Measurements from ENCODE around the gene AIG1.

AIG1 gene

GRCh38 chr6:143068001-143068400 is 7.3 kb downstream of the AIG1 start:
- TF ChIP-seq GATA2 (IDR thresholded peaks at IDR 0.05; ENCODE audit: low read depth, low read length) (no peak), GATA3 (IDR thresholded peaks at IDR 0.05; ENCODE audit: low read depth, low read length) (no peak)

DNA sequence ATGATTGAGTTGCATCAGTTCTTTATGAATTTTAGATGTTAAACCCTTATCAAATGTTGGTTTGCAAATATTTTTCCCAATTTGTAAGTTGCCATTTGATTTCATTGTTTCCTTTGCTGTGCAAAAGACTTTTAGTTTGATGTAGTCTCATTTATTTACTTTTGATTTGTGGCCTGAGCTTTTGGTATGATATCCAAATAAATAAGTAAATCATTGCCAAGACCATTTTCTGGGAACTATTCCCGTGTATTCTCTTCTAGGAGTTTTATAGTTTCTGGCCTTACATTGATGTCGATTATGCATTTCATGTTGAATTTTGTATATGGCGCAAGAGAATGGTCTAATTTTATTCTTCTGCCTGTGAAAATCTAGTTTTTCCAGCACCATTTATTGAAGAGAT is 13.4 kb downstream of the AIG1 start:
- no peak for TF ChIP-seq GATA2 (IDR thresholded peaks at IDR 0.05; ENCODE audit: low read depth, low read length)
- no peak for TF ChIP-seq GATA3 (IDR thresholded peaks at IDR 0.05; ENCODE audit: low read depth, low read length)

DNA sequence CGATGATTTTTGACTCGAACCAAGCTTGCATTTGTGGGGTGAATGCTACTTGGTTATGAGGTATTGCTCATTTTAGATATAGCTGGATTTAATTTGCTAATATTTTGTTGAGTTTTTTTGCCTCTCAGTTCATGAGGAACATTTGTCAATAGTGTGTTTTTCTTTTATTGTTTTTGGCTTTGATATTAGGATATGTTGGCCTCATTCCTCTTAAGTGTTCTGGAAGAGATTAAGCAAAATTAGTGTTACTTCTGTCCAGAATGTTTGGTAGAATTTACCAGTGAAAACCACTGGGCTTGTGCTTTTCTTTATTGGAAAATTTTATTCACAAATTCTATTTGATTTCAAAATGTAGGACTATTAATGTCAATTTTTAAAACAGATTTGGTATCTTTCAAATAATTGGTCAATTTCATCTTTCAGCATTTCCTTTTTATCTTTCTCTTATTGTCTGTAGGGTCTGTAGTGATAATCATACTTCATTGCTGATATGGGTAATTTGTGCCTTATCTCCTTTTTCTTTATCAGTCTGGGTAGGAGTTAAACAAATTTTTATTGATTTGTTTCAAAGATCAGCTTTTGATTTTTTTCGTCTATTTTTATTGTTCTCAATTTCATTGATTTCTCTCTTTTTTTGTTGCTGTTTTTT is 14.1 kb downstream of the AIG1 start:
- TF ChIP-seq GATA3 (IDR thresholded peaks at IDR 0.05; ENCODE audit: low read depth, low read length) (no peak), GATA2 (IDR thresholded peaks at IDR 0.05; ENCODE audit: low read depth, low read length) (no peak)

GRCh38 chr6:143078468-143079324 is 18.0 kb downstream of the AIG1 start:
- TF ChIP-seq GATA3 (IDR thresholded peaks at IDR 0.05; ENCODE audit: low read depth, low read length) (no peak), GATA2 (IDR thresholded peaks at IDR 0.05; ENCODE audit: low read depth, low read length) (no peak)

DNA sequence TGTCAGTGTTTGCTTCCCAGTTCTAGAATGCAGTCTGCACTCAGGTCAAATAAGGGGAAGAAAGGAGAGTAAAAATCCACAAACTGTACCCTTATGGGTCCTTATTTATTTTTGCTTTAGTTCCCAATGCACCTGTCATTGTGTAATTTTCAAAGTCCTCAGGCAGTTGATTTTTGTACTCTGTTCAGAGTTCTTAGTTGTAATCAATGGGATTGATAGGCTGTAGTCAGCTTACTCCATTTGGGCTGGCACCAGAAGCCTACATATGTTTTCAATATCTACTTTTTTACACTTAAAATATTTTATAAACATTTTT is 18.6 kb downstream of the AIG1 start:
- no peak for TF ChIP-seq GATA3 (IDR thresholded peaks at IDR 0.05; ENCODE audit: low read depth, low read length)
- TF ChIP-seq GATA2 (IDR thresholded peaks at IDR 0.05; ENCODE audit: low read depth, low read length) = no peak

- no peak for TF ChIP-seq GATA2 (IDR thresholded peaks at IDR 0.05; ENCODE audit: low read depth, low read length)
Observed at GRCh38 chr6:143087856-143088255, 27.2 kb downstream of the AIG1 start.

- TF ChIP-seq GATA2 (IDR thresholded peaks at IDR 0.05; ENCODE audit: low read depth, low read length) = no peak
- no peak for TF ChIP-seq GATA3 (IDR thresholded peaks at IDR 0.05; ENCODE audit: low read depth, low read length)
Observed at GRCh38 chr6:143090314-143091044, 29.8 kb downstream of the AIG1 start.

GRCh38 chr6:143092768-143093167 is 32.1 kb downstream of the AIG1 start:
- no peak for TF ChIP-seq GATA2 (IDR thresholded peaks at IDR 0.05; ENCODE audit: low read depth, low read length)
- no peak for TF ChIP-seq GATA3 (IDR thresholded peaks at IDR 0.05; ENCODE audit: low read depth, low read length)

DNA sequence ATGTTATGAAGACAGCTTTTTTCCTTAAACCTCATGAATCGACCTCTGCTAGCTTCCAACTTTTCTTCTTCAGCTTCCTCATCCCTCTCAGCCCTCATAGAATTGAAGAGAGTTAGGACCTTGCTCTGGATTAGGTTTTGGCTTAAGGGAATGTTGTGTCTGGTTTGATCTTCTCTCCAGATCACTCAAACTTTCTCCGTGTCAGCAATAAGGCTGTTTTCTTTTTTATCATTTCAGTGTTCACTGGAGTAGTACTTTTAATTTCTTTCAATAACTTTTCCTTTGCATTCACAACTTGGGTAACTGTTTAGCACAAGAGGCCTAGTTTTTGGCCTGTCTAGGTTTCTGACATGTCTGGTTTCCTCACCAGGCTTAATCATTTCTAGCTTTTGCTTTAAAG is 32.6 kb downstream of the AIG1 start:
- TF ChIP-seq GATA2 (IDR thresholded peaks at IDR 0.05; ENCODE audit: low read depth, low read length) (no peak), GATA3 (IDR thresholded peaks at IDR 0.05; ENCODE audit: low read depth, low read length) (no peak)

- TF ChIP-seq GATA2 (IDR thresholded peaks at IDR 0.05; ENCODE audit: low read depth, low read length) = no peak
Observed at GRCh38 chr6:143096403-143096802, 35.7 kb downstream of the AIG1 start.

DNA sequence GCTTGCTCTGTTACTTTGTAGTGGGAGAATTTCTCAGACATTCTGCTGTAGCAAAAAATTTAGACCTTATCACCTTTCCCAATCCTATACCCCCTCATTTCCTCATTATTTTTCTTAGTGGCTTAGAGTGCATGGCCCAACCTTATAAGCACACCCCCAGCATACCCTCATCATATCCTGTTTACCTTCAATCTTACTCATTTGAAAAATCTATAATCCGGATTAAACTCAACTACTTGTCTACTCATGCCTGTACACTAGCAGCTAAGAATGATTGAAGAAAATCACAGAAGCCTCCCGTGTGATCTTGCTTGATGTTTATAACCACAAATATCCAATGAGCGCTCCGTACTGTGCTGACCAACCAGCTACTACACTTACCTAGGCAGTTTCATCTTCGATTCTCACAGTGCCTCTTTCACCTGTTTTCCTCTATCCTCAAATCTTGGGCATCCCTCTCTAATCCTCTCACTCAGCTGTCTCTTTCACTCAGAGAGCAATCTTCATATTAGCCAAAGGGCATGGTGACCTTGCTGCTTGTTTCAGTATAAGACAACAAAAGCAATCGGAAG is 36.6 kb downstream of the AIG1 start:
- no peak for TF ChIP-seq GATA2 (IDR thresholded peaks at IDR 0.05; ENCODE audit: low read depth, low read length)
- TF ChIP-seq GATA3 (IDR thresholded peaks at IDR 0.05; ENCODE audit: low read depth, low read length) = no peak

DNA sequence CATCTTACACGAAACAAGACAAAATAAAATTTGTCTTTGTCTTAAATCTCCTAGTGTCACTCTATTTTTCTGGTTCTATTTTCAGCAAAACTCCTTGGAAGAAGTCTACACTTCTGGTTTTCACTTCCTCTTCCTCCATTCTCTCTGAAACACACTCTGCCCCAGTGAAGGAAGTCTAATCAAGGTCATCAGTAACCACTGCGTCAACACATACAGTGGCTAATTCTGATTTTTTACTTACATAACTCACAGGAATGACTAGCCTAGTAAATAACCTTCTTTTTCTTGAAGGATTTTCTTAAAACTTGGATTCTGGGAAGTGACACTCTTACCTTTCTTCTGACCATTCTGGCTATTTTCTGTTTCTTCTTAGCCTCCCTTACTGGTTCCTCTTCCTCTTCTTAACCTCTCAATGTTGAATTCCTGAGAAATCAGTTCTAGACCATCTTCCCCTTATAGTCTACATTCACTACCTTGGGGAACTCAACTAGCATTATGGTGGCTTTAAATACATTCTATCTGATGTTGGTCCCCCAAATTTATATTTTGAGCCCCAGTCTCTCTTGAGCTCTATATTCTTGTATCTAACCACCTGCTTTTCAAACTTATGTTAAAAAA is 37.5 kb downstream of the AIG1 start:
- TF ChIP-seq GATA3 (IDR thresholded peaks at IDR 0.05; ENCODE audit: low read depth, low read length) = no peak
- no peak for TF ChIP-seq GATA2 (IDR thresholded peaks at IDR 0.05; ENCODE audit: low read depth, low read length)

DNA sequence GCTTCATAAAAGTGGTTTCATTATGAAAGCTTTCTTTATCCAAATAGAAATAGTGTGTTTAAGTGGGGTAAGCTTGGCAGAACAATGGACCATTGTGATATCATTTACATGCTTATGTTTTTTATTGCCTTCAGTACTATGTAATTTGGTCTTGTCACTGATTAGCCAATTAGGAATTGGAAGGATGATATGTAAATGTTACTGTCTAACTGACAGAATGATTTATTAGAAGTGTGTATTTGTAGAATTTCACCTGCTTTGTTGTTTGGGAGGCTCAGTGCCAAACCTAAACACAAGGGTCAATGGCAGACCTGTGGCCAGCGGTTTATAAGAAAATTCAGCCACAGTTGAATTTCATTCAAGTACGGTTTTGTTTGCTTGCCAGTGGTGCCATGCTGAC is 39.0 kb downstream of the AIG1 start:
- TF ChIP-seq GATA2 (IDR thresholded peaks at IDR 0.05; ENCODE audit: low read depth, low read length) (no peak), GATA3 (IDR thresholded peaks at IDR 0.05; ENCODE audit: low read depth, low read length) (no peak)

DNA sequence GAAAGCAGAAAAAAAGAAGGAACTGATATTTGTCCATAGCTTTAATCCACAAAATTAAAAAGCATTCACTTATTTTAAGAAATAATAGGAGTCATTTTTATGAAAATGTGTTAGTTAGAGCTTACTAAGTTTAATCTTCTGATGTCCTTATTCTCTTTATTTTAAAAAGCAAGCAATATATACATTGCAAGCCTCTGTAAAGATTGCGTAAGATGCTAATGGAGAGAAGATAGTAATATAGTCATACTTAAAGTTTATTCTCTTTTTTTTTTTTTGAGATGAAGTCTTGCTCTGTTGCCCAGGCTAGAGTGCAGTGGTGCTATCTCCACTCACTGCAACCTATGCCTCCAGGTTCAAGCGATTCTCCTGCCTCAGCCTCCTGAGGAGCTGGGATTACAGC is 39.7 kb downstream of the AIG1 start:
- no peak for TF ChIP-seq GATA3 (IDR thresholded peaks at IDR 0.05; ENCODE audit: low read depth, low read length)
